ENCODE data around the gene MRPL40.
A peak's percentile ranks its signal among the peaks of the same experiment; 100 is the strongest.
"Not testable (repeated sequence)": the region's sequence is repeated elsewhere in the genome, so short reads cannot be mapped to it uniquely, and the experiment has no call there.

Gene MRPL40

DNA sequence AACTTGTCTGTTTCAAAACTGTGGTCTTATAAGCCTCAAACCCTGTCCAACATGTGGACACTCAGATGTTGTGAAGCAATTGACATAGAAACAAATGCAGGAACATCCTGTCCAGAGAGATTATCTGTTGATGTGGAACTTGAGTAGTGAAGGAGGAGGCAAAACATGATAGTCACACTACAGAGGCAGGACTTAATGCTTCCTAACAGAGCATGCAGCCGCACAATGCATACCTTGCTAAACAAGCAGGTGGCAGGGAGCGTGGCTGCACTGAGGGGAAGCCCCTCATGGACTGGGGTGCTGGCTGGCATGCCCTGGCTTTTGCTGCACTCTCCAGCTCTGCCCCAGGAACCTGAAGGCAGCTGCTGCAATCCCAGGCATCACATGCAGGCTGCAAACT is 9.8 kb downstream of the MRPL40 start:
- no peak for DNase-seq

DNA sequence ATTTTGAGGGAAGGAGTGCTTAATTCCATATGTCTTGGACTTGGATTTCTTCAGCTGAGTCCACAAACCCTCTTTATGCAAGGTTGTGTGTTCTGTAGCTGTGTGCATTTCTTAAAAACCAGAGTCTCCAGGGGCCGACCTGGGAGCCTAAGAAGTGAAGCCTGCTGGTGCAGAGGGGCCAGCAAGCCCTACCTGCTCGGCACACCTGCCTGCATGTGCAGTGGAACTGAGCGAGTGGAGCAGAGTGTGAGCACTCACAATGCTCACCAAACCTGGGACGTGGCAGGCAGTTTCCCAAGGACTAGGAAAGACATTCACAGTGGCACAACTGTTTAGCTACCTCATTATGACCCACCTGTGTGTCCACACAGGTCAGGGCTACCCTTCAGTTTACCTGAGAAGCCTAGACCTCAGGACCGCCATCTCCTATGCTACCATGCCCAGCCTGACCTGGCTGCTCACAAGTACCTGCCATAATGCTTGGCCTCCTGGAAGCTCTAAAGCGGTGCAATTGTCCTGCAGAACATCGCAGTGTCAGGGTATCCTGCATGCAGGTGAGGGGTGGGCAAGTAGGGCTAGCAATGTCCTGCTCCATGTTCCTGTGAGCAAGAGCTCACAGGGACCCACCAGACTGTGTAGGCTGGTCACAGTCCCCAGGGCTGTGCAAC is 11.3 kb downstream of the MRPL40 start:
- DNase-seq = no peak

DNA sequence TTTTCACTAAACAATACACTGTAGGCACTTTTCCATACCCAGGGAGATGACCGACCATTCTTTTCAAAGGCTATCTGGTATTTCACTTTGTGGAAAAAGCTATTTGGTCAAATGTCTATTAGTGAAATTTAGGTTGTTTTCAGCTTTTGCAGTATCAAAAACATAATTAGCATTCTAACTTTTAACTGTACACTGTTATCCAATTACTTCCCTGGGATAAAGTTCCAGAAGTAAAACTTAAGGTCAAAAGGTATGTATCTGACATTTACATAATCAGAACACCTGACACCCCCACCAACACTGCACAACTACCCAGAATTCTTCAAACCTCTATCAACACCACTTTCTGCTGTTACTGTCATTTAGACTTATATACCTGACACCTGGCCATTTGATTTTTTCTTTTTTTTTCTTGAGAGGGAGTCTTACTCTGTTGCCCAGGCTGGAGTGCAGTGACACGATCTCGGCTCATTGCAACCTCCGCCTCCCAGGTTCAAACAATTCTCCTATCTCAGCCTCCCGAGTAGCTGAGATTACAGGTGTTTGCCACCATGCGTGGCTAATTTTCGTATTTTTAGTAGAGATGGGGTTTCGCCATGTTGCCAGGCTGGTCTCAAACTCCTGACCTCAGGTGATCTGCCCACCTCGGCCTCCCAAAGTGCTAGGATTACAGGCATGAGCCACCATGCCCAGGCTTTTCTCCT is 13.1 kb downstream of the MRPL40 start:
- not testable (repeated sequence) for DNase-seq

DNA sequence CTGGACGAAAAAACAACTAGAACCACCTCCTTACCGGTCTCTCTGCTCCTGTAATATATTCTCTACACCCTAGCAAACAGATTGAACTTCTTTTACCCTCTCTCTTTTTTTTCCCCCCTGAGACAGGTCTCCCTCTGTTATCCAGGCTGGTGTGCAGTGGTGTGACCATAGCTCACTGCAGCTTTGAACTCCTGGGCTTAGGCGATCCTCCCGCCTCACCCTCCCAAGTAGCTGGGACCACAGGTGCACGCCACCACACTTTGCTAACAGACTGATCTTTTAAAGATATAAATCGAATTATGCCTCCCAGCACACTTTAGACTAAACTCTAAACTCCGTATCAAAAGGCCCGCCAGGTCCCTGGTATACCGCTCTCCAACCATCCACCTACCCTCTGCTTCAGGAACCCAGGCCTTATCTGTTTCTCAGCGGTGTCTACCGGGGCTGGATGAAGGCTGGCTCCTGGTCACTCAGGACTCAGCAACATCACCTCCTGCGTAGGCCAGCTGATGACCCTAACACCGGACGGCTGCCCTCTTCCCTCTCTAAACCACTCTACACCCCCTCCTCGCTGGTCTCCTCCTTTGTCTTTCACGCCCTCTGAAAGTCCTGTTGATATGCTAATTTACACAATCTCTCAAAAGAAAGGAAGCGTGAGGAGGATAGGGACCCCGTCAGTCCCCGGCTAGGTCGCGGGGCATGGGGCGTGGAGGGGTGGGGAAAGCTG is 14.4 kb downstream of the MRPL40 start:
- DNase-seq = no peak

DNA sequence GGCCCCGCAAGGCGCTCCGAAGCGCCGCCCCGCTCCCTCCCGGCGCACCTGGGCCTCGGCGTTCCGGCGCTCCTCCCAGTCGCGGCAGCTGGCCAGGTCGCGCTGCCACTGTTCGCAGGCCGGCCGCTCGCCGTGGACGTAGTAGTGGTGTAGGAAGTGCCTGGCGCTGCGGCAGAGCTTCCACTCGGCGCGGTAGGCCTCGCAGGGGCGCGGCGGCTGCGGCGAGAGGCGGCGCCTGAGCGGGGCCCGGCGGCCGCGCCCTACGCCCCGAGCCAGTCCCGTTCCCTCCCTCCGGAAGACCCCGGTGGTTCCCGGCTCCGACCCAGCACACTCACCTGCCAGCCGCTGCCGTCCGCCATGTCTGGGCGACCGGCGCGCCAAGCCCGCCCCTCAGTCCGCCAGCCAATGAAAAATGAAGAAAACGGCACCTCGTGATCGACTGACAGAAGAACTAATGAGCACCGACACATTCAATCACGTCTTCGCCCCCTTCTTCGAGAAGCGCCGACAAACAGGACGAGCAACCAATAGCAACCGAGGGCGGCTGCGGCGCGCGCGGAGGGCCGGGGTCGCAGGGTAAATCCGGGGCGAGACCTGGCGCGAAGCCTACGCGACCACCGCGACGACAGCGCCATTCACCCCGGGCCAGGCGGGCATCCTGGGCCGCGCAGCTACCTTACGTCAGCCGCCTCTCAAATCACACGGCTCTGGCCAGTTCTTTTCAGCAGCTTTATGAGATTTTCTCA is 15.2 kb downstream of the MRPL40 start, which contains the start of gene C22orf39:
Gene C22orf39, minus strand, starts transcription at position 382 of the 746 bp plus-strand sequence. Its CDS starts 23 bp downstream, at position 359.
- peak; percentile 92 to 94 (median 93) for DNase-seq

DNA sequence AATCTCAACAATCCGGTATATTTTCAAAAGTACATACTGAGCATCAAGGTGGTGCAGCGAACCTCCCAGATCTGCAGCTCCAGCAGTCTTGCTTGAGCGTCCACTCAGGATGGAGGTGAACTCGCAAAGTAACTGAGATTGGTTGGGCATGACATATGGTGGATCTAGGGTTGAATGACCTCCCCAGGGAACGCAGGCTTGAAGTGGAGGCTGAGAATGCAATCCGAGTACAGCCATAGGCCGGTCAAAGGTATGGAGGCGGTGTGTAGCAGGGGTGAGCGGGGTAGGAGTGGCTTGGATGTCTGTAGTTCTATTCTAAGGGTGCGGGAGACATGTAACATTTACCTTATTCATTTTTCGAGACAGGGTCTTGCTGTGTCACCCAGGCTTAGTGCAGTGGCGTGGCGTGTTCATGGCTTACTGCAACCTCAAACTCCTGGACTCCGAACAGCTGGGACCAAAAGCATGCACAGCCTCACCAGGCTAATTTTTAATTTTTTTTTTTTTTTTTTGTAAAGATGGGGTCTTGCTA is 15.8 kb downstream of the MRPL40 start:
- no peak for DNase-seq

DNA sequence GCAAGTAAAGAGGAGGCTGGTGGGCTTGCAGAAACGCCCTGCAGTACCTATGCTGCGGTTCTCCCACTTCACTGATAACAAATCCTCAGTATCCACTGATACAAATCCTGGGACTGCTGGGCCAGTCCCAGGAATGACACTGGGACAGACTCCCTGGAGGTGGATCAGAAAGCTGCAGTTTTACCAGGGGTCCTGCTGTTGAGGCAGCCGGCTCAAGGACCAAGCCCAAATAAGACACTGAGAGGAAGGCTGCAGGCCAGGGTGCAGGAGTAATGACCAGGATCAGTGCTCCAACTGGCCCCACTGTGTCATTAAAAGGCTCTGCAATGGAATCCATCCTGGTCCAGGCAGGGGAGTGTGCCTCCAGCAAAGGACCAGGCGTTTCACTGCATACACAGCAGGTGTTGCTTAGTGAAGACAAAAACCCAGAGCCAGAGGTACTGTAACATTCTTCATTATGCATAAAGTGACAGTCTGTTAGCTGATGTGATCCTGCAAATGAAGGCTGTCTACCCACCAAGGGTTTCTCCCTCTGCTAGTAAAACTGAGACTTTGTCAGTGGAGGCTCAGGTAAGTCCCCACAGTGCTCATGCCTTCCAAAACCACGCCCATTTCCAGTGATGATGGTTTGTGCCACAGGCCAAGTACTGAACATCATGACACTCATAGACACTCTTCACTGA is 16.5 kb downstream of the MRPL40 start:
- no peak for DNase-seq

DNA sequence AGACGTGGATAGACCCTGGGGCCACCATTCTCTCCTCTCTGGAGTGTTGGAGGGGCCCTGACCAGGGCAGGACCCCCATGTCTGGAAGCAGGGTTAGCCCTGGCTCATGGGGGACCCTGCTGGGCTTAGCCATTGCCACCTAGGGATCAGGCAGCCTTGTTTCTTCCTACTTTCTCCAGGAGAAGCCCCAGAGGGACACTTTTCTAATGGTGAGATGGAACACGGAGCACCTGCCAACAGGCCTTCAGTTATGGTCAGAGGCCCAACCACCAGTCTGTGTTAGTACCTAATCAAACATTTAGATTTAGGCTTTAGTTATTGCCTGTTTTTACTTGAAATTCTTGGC is 17.1 kb downstream of the MRPL40 start:
- no peak for DNase-seq

DNA sequence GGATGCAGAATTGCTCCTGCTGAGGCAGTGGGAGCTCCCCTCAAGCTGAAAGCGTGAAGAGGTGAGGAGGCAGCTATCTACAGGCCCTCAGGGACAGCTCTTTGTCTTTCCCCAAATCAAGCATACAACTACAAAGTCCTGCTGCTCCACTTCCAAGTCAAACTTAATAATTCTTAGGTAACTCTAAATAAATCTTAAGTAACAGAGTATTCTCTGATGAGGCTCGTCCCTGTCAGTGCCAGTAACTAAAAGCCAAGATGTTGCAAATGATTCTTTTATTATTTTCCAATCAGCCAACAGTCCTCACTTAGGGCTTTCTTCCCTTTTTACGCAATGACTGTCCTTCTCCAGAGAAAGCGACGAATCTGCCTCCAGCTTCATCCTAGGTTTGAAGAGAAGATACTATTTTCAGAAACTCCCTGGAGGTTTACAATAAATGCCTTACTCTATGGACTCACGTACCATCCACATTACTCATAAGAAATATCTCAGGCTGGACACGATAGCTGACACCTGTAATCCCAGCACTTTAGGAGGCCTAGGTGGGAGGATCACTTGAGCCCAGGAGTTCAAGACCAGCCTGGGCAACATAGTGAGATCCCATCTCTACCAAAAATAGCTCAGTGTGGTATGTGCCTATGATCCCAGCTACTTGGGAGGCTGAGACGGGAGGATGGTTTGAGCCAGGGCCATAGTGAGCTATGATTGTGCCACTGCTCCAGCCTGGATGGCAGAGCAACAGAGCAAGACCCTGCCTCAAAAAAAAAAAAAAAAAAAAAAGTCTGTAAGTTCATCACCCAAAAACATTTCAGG is 18.2 kb downstream of the MRPL40 start:
- DNase-seq = no peak

DNA sequence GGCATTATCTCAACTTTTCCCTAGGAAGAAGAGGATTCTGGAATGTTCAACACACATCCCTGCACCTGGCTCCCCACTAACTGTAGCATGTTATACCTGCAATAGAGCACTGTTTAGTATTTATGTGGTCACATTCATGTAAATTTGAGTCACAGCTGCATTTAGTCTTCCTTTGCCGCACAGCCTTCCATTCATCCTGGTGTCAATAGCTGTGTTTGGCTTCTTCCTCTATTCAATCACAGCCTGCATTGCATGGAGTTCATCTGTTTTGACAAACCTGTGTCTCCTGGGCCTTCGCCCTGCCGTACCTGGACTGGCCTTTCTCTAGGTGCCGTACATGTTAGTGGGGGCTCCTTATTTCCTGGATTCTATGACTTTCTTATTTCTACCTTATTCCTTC is 19.2 kb downstream of the MRPL40 start:
- DNase-seq = no peak

DNA sequence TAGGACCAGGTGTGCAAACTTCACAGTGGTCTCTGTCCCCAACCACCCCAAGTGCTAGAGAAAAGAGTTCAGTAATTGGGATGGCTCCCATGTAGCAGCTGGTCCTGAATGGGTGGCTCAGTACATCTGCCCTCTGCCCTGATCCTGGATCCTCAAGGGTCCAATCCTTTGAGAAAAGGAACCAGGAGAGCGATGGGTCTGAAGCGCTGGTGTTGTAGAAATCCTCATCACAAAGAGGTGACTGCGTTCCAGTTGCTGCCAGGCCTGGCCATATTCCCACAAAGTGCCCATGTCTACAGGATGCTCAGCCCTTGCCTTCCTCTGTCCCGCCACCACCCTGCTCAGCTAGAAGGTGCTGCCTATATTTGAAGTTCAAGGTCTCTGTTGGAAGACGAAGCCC is 21.4 kb downstream of the MRPL40 start:
- no peak for DNase-seq

DNA sequence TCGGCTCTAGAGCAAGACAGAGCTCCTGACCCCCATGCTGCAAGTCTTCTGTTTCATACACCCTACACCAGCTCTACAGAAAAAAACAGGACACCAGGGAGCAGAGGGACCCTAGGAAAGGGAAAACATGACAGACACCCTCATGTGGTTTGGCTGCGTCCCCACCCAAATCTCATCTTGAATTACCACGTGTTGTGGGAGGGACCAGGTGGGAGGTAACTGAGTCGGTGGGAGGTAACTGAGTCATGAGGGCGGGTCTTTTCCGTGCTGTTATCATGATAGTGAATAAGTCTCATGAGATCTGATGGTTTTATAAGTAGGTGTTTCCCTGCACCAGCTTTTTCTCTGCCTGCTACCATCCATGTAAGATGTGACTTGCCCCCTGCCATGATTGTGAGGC is 21.8 kb downstream of the MRPL40 start:
- no peak for DNase-seq

DNA sequence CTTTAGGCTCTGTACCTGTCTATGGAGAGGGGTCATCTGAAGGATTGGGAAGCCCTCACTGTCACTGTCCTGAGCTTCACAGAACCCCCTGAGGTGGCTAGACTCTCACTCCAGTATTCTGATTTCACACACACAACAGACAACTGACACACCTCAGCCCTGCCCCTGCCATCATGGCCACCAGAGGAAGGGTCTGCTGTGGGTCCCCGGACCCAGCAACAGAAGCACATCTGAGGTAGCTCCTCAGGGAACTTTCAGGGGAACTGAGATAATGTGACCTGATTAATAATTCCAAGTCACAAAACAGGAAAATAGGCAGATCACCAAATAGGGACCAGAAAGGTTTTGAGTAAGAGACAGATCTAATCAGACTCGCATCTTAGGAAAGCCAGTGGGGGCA is 22.7 kb downstream of the MRPL40 start:
- no peak for DNase-seq

DNA sequence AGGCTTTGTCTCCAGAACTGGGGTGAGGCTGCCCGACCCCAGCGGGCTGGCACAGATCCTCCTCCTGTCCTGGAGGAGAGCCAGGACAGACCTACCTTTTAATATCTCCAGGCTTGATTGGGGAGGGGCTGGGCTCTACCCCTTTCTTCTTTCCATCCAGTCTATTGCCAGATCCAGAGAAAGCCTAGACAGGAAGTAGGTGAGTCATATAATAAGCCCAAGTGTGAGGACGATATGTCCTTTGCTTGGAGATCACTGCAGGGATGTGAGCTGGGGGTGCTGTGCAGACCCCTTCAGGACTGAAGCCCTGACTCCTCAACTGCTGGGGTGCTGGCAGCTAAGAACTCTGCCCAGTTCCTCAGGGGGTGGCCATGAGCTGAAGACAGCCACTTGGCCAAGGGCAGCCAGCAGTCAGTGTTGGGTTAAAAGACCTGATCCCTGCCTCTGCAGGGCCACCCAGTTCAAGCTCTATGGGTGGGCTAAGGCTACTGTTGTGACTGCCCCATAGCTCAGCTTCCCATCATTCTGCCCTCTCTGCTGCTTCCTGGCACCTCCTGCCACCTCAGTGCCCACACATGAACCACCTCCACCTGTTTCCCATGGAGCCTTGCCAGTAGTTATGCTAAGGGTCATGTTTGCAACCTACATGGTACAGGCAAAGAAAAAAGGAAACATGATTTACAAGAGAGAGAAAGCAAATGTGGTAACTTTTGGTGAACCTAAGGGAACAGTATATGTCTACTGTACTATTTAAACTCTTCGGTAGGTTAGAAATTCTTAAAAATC is 23.4 kb downstream of the MRPL40 start:
- DNase-seq = no peak

DNA sequence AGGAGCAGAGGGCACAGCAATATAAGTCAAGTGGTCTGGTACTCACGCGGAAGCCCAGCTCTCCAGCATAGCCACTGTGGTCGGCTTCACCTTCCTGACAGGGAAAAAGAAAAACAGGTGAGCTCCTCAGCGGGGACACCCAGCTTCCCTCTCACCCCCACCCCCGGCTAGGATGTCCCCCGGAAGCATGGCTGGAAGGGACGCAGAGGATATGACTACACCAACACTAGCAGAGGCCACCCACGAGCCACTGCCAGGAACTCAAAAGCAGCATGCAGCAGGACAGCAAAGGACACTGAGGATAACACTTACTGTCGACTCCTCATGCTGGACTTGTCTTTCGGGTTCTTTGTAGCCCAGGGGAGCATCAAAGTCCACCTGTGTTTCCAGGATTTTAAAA is 24.2 kb downstream of the MRPL40 start:
- no peak for DNase-seq

DNA sequence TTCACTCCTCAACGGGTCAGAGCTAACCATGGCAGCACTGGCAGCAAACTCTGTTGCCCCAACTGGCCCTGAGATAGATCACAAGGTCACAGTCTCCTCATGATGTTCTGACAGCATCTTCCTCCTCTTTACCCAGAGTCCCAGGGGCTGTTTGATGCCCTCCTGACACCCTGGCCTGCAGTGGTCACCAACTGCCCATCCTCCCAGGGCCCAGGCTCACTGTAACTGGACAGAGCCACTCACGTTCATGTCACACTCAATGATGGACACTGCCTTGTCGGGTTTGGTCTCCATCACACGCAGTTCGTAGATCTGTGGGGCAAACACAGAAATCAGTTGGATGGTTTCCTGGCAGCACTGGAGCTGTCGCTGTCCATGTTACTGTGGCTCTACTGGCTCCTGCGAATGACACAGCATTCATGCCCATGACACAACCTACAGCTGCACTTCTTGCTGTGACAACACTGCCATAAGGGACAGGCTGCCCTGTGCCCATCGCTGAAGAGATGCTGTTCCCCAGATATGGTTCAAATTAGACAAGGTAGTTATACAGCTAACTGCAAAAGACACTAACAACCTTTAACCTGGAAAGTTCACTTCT is 25.6 kb downstream of the MRPL40 start:
- no peak for DNase-seq

DNA sequence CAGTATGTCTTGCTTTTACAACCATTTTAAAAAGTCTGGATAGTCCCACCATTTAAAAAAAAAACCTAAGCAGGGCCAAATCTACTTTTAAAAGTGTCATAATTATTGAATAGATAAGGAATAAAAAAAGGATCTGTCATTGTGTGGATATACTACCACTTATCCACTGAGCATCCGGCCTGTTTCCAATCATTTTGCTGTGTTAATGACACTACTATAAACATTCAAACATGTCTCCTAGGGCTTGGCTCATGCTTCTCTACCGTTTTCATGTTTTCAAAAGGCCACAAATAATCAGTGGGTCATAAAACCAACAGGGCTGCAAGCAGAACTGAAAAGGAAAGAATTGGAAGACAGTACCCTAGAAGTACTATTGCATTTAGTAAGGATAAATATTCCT is 27.7 kb downstream of the MRPL40 start:
- no peak for DNase-seq

DNA sequence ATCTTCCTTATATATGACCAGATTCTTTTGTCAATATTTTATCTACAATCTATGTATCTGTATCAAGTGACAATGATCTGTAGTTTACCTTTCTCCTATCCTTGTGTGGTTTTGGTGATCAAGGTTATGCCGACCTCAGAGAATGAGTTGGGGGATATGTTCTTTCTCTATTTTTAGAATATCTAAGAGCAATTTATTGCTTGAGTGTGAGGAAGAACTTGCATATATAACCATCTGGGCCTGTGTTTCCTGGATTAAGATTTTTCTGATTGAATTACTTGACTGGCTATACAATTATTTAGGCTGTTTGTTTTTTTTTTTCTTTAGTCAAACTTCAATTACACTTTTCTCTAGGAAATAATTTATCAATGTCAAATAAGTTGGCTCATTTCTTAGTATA is 29.2 kb downstream of the MRPL40 start:
- no peak for DNase-seq

DNA sequence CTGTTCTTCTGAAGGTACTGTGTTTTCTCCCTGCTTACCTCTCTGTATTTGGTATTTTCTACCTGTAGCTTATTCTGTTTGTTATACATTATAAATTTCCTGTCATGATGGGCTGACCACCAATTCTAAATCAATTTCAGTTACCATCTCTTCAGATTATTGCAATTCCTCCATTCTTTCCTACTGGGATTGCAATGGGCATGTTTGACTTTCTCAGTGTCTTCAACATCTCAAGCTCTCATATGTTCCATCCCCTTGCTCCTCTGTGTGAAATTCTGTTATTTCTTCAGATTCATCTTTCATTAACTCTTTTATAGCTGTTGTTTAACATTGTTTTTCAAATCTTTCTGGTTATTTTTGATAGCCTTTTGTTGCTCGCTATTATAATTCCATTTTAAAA is 30.7 kb downstream of the MRPL40 start:
- no peak for DNase-seq

Data from suppressor macrophage treated with lipopolysaccharide for 1 hour (primary cell).